Bronchial epithelial cell (primary cell): ENCODE measurements around the gene SIM2. TPM values are rescaled to one million over a fixed set of nuclear protein-coding genes. Genes with fewer than 3 reads are reported as not detected.

ENCODE experiments used
- DNase-seq: peaks from one replicate; pipeline ENCODE4 v3.0.0-alpha.2; 2010; ENCODE audit warnings: low read depth
- FAIRE-seq: peaks from 2 replicates; lab custom pipeline; 2011; peaks lifted over from hg19 to GRCh38; lab: Jason Lieb, UNC
- H3K27me3 ChIP-seq: 2 replicates; pipeline ENCODE4 v1.5.1; 2011; ENCODE audit warnings: low read length; ENCODE audit not compliant: control insufficient read depth, insufficient read depth
- H3K36me3 ChIP-seq: 2 replicates; pipeline ENCODE4 v1.5.1; 2011; ENCODE audit warnings: low read length; ENCODE audit not compliant: control insufficient read depth, insufficient read depth
- H3K4me3 ChIP-seq: 2 replicates; pipeline ENCODE4 v1.5.1; 2011; ENCODE audit warnings: mild to moderate bottlenecking, low read depth, low read length, control low read depth
- CTCF ChIP-seq: IDR thresholded peaks from 2 replicates; pipeline ENCODE4 v1.5.1; 2011; ENCODE audit warnings: mild to moderate bottlenecking, moderate library complexity, low read length, control low read depth, inconsistent platforms; ENCODE audit not compliant: insufficient read depth, severe bottlenecking
- total RNA-seq: library from RNA; depleted of rRNA; stranded (reverse); fragments of >200 nt; gene quantifications from 2 replicates; pipeline ENCODE4 v1.2.1, GENCODE V29; 2014

Gene SIM2
- total RNA-seq, 1 donor from 2014 or later: 0.26 TPM

- no peaks in the 10 kb centered on the region for H3K36me3 ChIP-seq
- TF ChIP-seq CTCF: no peak
- DNase-seq: no peak
- H3K27me3 ChIP-seq: no peaks in the 10 kb centered on the region
- FAIRE-seq: no peak
- no peak overlapping the region for H3K4me3 ChIP-seq
Measured at GRCh38 chr21:36796070-36796469, 97.2 kb downstream of the SIM2 start.

GRCh38 chr21:36798491-36798890, 99.6 kb downstream of the SIM2 start:
- no peaks in the 10 kb centered on the region for H3K36me3 ChIP-seq
- DNase-seq: no peak
- FAIRE-seq: no peak
- no peak for TF ChIP-seq CTCF
- no peaks in the 10 kb centered on the region for H3K27me3 ChIP-seq
- no peak overlapping the region for H3K4me3 ChIP-seq

Other genes starting within 250 kb of the SIM2 start
- not detected in 2 replicates for gene CLDN14, start 219.0 kb upstream of the SIM2 start, total RNA-seq